Activated CD4-positive, alpha-beta T cell treated with anti-CD3 and anti-CD28 coated beads, Interleukin-2, amount 10 ng/mL, durations not matched to agents 7 days and 5 days (primary cell): ENCODE measurements around the gene RTN4RL2. TPM values are rescaled to one million over a fixed set of nuclear protein-coding genes. Genes with fewer than 3 reads are reported as not detected.

ENCODE experiments used
- CTCF ChIA-PET: fragments of 350-600 bp; sonication (Branson Sonifier 250); formaldehyde crosslinking; loops from one replicate; lab custom pipeline; 2021; ENCODE audit warnings: antibody characterized with exemption; lab: Charles Lee
- POLR2A ChIA-PET: fragments of 350-600 bp; sonication (Branson Sonifier 250); formaldehyde crosslinking; loops from one replicate; lab custom pipeline; 2021; ENCODE audit warnings: antibody characterized with exemption; lab: Charles Lee
- DNase-seq: peaks from one replicate; pipeline ENCODE4 v3.0.0-alpha.2; 2020
- H3K27ac Mint-ChIP-seq: one replicate; pipeline ENCODE4 v1.8.0; 2021; ENCODE audit warnings: mild to moderate bottlenecking, moderate library complexity, mixed read lengths
- H3K27me3 Mint-ChIP-seq: one replicate; pipeline ENCODE4 v1.8.0; 2021; ENCODE audit warnings: mixed read lengths
- H3K36me3 Mint-ChIP-seq: one replicate; pipeline ENCODE4 v1.8.0; 2021; ENCODE audit warnings: low read depth, mixed read lengths
- H3K4me1 Mint-ChIP-seq: one replicate; pipeline ENCODE4 v1.8.0; 2021; ENCODE audit warnings: mixed read lengths
- H3K4me3 Mint-ChIP-seq: one replicate; pipeline ENCODE4 v1.8.0; 2021; ENCODE audit warnings: mild to moderate bottlenecking, moderate library complexity, mixed read lengths
- H3K9me3 Mint-ChIP-seq: one replicate; pipeline ENCODE4 v1.8.0; 2021; ENCODE audit warnings: mixed read lengths
- total RNA-seq, 2 experiments: library from RNA; stranded (reverse); gene quantifications; one replicate each; pipeline ENCODE4 v1.2.3, GENCODE V29; 2021

Gene RTN4RL2
- total RNA-seq, 2 experiments from 2014 or later, result 0.35 TPM; not detected in 1

GRCh38 chr11:57500515-57500914 lies 40.2 kb downstream of the RTN4RL2 start:
- Mint-ChIP-seq H3K9me3 (no peaks in the 10 kb centered on the region), H3K27ac (peak overlapping the region; percentile 55), H3K27me3 (no peaks in the 10 kb centered on the region), H3K4me1 (peaks cover 7% of the 10 kb centered on the region), H3K36me3 (peaks cover 7% of the 10 kb centered on the region), H3K4me3 (no peak overlapping the region)
- no peak for DNase-seq
- CTCF ChIA-PET, result interaction anchor here (0.9 to 1.2 kb wide), 3 partner anchors 9 to 137 kb away, joined by 3 to 5 read pairs (median 4); no protein-coding TSS in a partner anchor
- POLR2A ChIA-PET, result no interaction called here

DNA sequence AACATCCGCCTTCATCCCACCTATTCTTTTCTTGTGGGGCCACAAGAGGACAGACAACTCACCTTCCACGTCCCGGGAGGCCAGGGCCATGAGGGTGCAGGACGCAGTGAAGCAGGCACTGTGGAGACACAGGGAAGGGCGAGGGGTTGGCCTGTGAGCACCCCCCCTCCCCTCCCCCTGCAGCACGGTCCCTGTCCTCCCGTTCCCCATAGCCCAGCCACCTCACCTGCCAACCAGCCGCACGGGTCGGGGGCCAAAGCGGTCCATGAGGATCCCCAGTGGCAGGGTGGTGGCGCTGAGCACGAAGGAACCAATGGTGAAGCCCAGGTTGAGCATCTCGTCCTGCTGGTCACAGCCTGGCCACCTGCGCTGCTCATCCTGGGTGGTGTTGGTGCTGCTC lies 40.6 kb downstream of the RTN4RL2 start:
- Mint-ChIP-seq H3K36me3 (peaks cover 7% of the 10 kb centered on the region), H3K4me1 (peaks cover 7% of the 10 kb centered on the region), H3K27ac (no peak overlapping the region), H3K27me3 (no peaks in the 10 kb centered on the region), H3K4me3 (no peak overlapping the region), H3K9me3 (no peaks in the 10 kb centered on the region)
- no peak for DNase-seq
- ChIA-PET CTCF (interaction anchor here (1.0 to 2.6 kb wide), 6 partner anchors 8 to 136 kb away, joined by 3 to 15 read pairs (median 8); no protein-coding TSS in a partner anchor), POLR2A (no interaction called here)

GRCh38 chr11:57501953-57502352 lies 41.6 kb downstream of the RTN4RL2 start:
- Mint-ChIP-seq H3K4me1 (peaks cover 7% of the 10 kb centered on the region), H3K27ac (no peak overlapping the region), H3K36me3 (peaks cover 7% of the 10 kb centered on the region), H3K27me3 (no peaks in the 10 kb centered on the region), H3K9me3 (no peaks in the 10 kb centered on the region), H3K4me3 (no peak overlapping the region)
- CTCF ChIA-PET, result interaction anchor here (0.7 to 2.6 kb wide), 8 partner anchors 9 to 25 kb away, joined by 3 to 15 read pairs (median 8); partner anchors contain the start of gene SLC43A1
- POLR2A ChIA-PET, result no interaction called here
- DNase-seq, result no peak

DNA sequence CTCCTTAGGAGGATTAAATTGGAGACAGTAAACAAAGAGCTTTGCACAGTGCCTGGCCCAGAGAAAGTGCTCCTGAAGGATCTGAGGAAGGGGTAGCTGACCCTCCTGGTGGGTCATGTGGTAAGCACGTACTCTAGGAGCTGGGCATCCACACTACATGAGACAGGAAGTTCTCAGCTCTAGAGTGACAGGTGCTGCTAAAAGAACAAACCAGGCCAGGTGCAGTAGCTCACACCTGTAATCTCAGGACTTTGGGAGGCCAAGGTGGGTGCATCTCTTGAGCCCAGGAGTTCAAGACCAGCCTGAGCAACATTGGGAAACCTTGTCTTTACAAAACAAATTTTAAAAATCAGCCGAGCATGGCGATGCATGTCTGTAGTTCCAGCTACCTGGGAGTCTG lies 42.0 kb downstream of the RTN4RL2 start:
- no peaks in the 10 kb centered on the region for H3K27me3 Mint-ChIP-seq
- peaks cover 6% of the 10 kb centered on the region for H3K36me3 Mint-ChIP-seq
- no peak for DNase-seq
- no peaks in the 10 kb centered on the region for H3K9me3 Mint-ChIP-seq
- H3K27ac Mint-ChIP-seq, result peak overlapping the region; percentile 13
- no peak overlapping the region for H3K4me3 Mint-ChIP-seq
- CTCF ChIA-PET, result interaction anchor here (0.7 to 2.6 kb wide), 8 partner anchors 9 to 25 kb away, joined by 3 to 15 read pairs (median 8); partner anchors contain the start of gene SLC43A1
- H3K4me1 Mint-ChIP-seq, result peaks cover 7% of the 10 kb centered on the region
- POLR2A ChIA-PET, result no interaction called here

DNA sequence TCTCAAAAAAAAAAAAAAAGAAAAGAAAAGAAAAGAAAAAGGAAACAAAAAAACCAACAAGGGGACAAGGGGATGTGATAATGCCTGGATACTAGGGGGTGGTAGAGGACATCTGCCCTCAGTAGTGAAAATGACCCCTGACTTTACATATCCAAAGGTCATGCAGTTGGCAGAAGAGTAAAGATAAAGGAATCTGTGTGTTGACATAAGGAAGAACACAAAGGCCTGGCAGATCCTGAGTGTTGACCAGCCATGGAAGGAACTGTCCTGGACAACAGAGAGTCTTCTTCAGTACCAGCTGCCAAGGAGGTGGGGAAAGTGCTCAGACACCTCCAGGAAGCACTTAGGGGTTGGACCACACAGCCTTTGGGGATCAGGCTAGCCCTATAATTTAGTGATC lies 42.5 kb downstream of the RTN4RL2 start:
- ChIA-PET CTCF (interaction anchor here (0.9 to 2.6 kb wide), 7 partner anchors 8 to 24 kb away, joined by 3 to 15 read pairs (median 8); partner anchors contain the start of gene SLC43A1), POLR2A (no interaction called here)
- DNase-seq, result no peak
- H3K4me1 Mint-ChIP-seq, result peaks cover 7% of the 10 kb centered on the region
- H3K36me3 Mint-ChIP-seq, result peaks cover 3% of the 10 kb centered on the region
- H3K4me3 Mint-ChIP-seq, result no peak overlapping the region
- H3K27me3 Mint-ChIP-seq, result no peaks in the 10 kb centered on the region
- H3K9me3 Mint-ChIP-seq, result no peaks in the 10 kb centered on the region
- H3K27ac Mint-ChIP-seq, result no peak overlapping the region

DNA sequence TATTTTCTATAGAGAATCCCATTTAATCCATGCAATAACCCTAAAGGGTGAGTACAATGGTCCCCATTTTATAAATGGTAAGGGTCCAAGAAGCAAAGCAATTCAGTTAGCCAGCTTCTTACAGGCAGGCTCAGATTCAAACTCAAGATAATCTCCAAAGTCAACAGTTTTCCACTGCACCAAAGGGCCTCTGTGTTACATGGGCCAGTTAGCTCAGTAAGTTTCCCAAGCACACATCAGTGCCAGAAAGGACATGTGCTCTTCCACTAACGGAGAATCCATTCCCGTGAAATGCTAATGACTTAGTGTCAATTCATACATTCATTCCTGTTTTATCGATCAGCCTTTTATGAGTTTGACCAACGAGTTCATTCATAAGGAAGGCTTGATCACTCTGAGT lies 44.2 kb downstream of the RTN4RL2 start:
- H3K9me3 Mint-ChIP-seq, result no peaks in the 10 kb centered on the region
- ChIA-PET CTCF (interaction anchor here (0.6 to 3.0 kb wide), 6 partner anchors 11 to 137 kb away, joined by 3 to 16 read pairs (median 4); no protein-coding TSS in a partner anchor), POLR2A (no interaction called here)
- DNase-seq, result no peak
- H3K36me3 Mint-ChIP-seq, result peaks cover 3% of the 10 kb centered on the region
- peaks cover 9% of the 10 kb centered on the region for H3K4me1 Mint-ChIP-seq
- H3K4me3 Mint-ChIP-seq, result no peak overlapping the region
- no peaks in the 10 kb centered on the region for H3K27me3 Mint-ChIP-seq
- H3K27ac Mint-ChIP-seq, result no peak overlapping the region

DNA sequence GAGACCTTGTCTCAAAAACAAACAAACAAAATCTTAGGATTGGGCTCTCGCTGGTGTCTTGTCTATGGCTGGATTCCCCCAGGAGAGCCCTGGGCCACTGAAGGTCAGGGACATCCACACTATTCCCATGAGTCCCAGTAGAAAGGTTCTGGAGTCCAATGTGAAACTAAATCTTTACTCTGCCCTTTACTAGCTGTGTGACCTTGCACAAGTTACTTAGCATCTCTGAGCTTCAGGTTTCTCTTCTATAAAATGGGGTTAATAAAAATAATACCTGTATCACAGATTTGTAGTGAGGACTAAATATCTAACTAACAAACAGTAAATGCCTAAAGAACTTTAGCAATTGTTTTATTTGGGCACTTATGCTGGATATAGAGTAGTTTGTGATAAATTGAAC lies 46.2 kb downstream of the RTN4RL2 start:
- no peak for DNase-seq
- peaks cover 4% of the 10 kb centered on the region for H3K4me1 Mint-ChIP-seq
- H3K4me3 Mint-ChIP-seq, result no peak overlapping the region
- no peaks in the 10 kb centered on the region for H3K27me3 Mint-ChIP-seq
- H3K36me3 Mint-ChIP-seq, result no peaks in the 10 kb centered on the region
- ChIA-PET CTCF (interaction anchor here (1.4 to 3.0 kb wide), 4 partner anchors 8 to 49 kb away, joined by 3 to 16 read pairs (median 6); no protein-coding TSS in a partner anchor), POLR2A (no interaction called here)
- no peak overlapping the region for H3K27ac Mint-ChIP-seq
- H3K9me3 Mint-ChIP-seq, result no peaks in the 10 kb centered on the region

DNA sequence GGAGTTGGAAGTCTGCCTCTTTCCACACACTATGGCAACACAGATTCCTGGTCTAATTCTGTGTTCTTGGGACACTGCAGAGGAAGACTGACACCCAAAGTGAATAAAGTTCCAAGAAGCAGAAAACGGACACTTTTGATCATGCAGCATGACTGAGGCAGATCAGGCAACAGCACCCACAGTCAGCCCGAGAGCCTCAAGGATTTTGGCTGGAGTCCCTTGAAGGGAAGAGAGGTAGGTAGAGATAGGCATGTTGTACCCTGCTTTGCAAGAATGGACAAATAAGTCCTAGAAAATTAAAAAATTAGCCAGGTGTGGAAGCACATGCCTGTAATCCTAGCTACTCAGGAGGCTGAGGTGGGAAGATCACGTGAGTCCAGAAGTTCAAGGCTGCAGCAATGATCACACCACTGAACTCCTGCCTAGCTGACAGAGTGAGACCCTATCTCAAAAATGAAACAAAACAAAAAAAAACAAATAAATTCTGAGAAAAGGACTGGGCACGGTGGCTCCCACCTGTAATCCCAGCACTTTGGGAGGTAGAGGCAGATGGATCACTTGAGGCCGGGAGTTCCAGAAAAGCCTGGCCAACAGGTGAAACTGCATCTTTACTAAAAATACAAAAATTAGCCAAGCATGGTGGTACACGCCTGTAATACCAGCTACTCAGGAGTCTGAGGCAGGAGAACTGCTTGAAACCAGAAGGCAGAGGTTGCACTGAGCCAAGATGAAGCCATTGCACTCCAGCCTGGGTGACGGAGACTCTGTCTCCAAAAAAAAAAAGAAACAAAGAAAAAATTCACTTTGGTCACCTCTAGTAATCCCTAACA lies 48.2 kb downstream of the RTN4RL2 start:
- Mint-ChIP-seq H3K36me3 (no peaks in the 10 kb centered on the region), H3K9me3 (no peaks in the 10 kb centered on the region), H3K4me1 (peaks cover 23% of the 10 kb centered on the region), H3K27ac (no peak overlapping the region), H3K4me3 (no peak overlapping the region), H3K27me3 (no peaks in the 10 kb centered on the region)
- ChIA-PET CTCF (interaction anchor here (0.6 kb wide), 1 partner anchor 50 kb away, joined by 3 read pairs; no protein-coding TSS in a partner anchor), POLR2A (no interaction called here)
- DNase-seq, result no peak

DNA sequence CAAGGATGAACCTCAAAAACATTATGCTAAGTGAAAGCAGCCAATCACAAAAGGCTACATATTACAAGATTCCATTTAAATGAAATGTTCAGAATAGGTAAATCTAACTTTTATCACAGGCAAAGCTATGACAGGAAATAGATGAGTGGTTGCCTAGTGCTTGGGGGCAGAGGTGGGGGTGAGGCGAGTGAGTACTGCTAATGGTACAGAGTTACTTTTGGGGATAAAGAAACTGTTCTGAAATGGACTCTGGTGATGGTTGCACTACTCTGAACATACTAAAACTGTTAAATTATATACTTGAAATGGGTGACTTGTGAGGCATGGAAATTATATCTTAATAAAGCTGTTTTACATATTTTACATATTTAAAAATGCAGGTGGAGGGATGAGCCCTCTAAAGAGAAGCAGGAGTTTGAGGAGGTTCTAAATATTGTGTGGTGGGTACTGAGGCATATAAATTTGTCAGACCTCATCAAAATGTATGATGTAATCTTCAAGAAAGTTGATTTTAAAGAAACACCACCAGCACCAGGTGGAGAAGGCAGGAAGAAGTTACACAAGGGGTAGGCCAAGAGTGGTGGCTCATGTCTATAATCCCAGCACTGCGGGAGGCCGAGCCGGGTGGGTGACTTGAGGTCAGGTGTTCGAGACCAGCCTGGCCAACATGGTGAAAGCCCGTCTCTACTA lies 51.6 kb downstream of the RTN4RL2 start:
- no peak for DNase-seq
- peaks cover 2% of the 10 kb centered on the region for H3K36me3 Mint-ChIP-seq
- H3K4me3 Mint-ChIP-seq, result no peak overlapping the region
- no peak overlapping the region for H3K27ac Mint-ChIP-seq
- H3K9me3 Mint-ChIP-seq, result no peaks in the 10 kb centered on the region
- no peaks in the 10 kb centered on the region for H3K27me3 Mint-ChIP-seq
- H3K4me1 Mint-ChIP-seq, result peaks cover 33% of the 10 kb centered on the region
- ChIA-PET POLR2A (no interaction called here), CTCF (interaction anchor here (0.6 to 2.0 kb wide), 6 partner anchors 10 to 53 kb away, joined by 3 to 7 read pairs (median 3); no protein-coding TSS in a partner anchor)

- peaks cover 33% of the 10 kb centered on the region for H3K4me1 Mint-ChIP-seq
- H3K27ac Mint-ChIP-seq, result no peak overlapping the region
- POLR2A ChIA-PET, result no interaction called here
- no peak for DNase-seq
- no peaks in the 10 kb centered on the region for H3K27me3 Mint-ChIP-seq
- H3K36me3 Mint-ChIP-seq, result peaks cover 2% of the 10 kb centered on the region
- H3K4me3 Mint-ChIP-seq, result no peak overlapping the region
- CTCF ChIA-PET, result interaction anchor here (0.9 to 6.5 kb wide), 6 partner anchors 10 to 54 kb away, joined by 3 to 49 read pairs (median 10); partner anchors contain the start of gene RTN4RL2
- no peaks in the 10 kb centered on the region for H3K9me3 Mint-ChIP-seq
Measured at GRCh38 chr11:57512646-57513451, 52.5 kb downstream of the RTN4RL2 start.

GRCh38 chr11:57513452-57513795 lies 53.1 kb downstream of the RTN4RL2 start:
- POLR2A ChIA-PET, result no interaction called here
- DNase-seq, result no peak
- no peaks in the 10 kb centered on the region for H3K27me3 Mint-ChIP-seq
- CTCF ChIA-PET, result interaction anchor here (0.9 to 6.5 kb wide), 7 partner anchors 8 to 55 kb away, joined by 3 to 49 read pairs (median 8); partner anchors contain the start of gene RTN4RL2
- peaks cover 2% of the 10 kb centered on the region for H3K36me3 Mint-ChIP-seq
- peak overlapping the region; percentile 99 for H3K4me3 Mint-ChIP-seq
- H3K4me1 Mint-ChIP-seq, result peaks cover 33% of the 10 kb centered on the region
- no peaks in the 10 kb centered on the region for H3K9me3 Mint-ChIP-seq
- H3K27ac Mint-ChIP-seq, result peak overlapping the region; percentile 68
